GM23338 (cell line): Measurements from ENCODE around the gene HLA-DQB1. TPM values are rescaled to one million over a fixed set of nuclear protein-coding genes. Genes with fewer than 3 reads are reported as not detected.

Experiments
- EZH2 ChIP-seq: fragments of 200-600 bp; sonication (generic); IDR thresholded peaks from one replicate; pipeline ENCODE4 v1.8.0; 2017; ENCODE audit warnings: antibody characterized with exemption, mild to moderate bottlenecking, low read depth; ENCODE audit not compliant: unreplicated experiment
- JUNB ChIP-seq: IDR thresholded peaks from one replicate; pipeline ENCODE4 v1.6.1; 2016; ENCODE audit warnings: antibody characterized with exemption; ENCODE audit not compliant: unreplicated experiment
- NANOG ChIP-seq: IDR thresholded peaks from 2 replicates; pipeline ENCODE4 v1.6.1; 2016; ENCODE audit warnings: antibody characterized with exemption, borderline replicate concordance
- REST ChIP-seq: IDR thresholded peaks from one replicate; pipeline ENCODE4 v1.6.1; 2018; ENCODE audit warnings: antibody characterized with exemption; ENCODE audit not compliant: unreplicated experiment
- ZNF114 ChIP-seq: fragments of 250-450 bp; sonication (Bioruptor Pico); IDR thresholded peaks from 2 replicates; pipeline ENCODE4 v1.5.0; 2020; ENCODE audit warnings: mild to moderate bottlenecking, moderate library complexity
- ZNF462 ChIP-seq: fragments of 250-450 bp; sonication (Bioruptor Pico); IDR thresholded peaks from 2 replicates; pipeline ENCODE4 v1.5.0; 2020; ENCODE audit warnings: mild to moderate bottlenecking, moderate library complexity
- polyA plus RNA-seq: library from polyadenylated mRNA; unstranded; fragments of >200 nt; fragmentation: Nextera tagmentation; extraction: Ambion mirVana; gene quantifications from 2 replicates; pipeline ENCODE4 v1.2.1, GENCODE V29; 2016
- total RNA-seq: library from RNA; depleted of rRNA; stranded (reverse); fragments of >200 nt; shearing (Covaris generic); gene quantifications from 2 replicates; pipeline ENCODE4 v1.2.3, GENCODE V29; 2014

Gene HLA-DQB1
- total and polyA plus RNA-seq, 2 experiments from 2014 or later, result 5.7 to 6.5 TPM

GRCh38 chr6:32659856-32660595, 6.4 kb downstream of the HLA-DQB1 start (continued):
- TF ChIP-seq ZNF462 (CRISPR knock-in tag), result no peak
- no peak for TF ChIP-seq REST
- TF ChIP-seq EZH2, result no peak
- no peak for TF ChIP-seq ZNF114 (CRISPR knock-in tag)
- TF ChIP-seq NANOG, result no peak
- no peak for TF ChIP-seq JUNB
